Measurements from ENCODE around the gene ELN.

- no peak for TF ChIP-seq CTCF (optimal IDR thresholded peaks at IDR 0.05 in 1 of 3, IDR thresholded peaks at IDR 0.05 in 1 of 3, conservative IDR thresholded peaks at IDR 0.05 in 1 of 3; ENCODE audit: extremely low read depth in 1 of 3, insufficient read depth in 2 of 3, low read length in 3 of 3)
- TF ChIP-seq EZH2 (IDR thresholded peaks at IDR 0.05; ENCODE audit: low read length), result no peak
Observed at GRCh38 chr7:74093671-74094223, 65.8 kb downstream of the ELN start.
